Measurements from ENCODE around the gene MRGPRF.
A peak's percentile ranks its signal among the peaks of the same experiment; 100 is the strongest.
"Not testable (repeated sequence)": the region's sequence is repeated elsewhere in the genome, so short reads cannot be mapped to it uniquely, and the experiment has no call there.

Gene MRGPRF

GRCh38 chr11:68976563-68976962 lies 36.5 kb downstream of the MRGPRF start:
- Mint-ChIP-seq H3K4me1 (peaks cover 5% of the 10 kb centered on the region), H3K27ac (no peak overlapping the region), H3K9me3 (no peaks in the 10 kb centered on the region), H3K36me3 (no peaks in the 10 kb centered on the region), H3K4me3 (no peak overlapping the region)
- DNase-seq (ENCODE audit: low spot score in 2 of 2) (no peak), ATAC-seq (no peak)

GRCh38 chr11:68976095-68976494 lies 37.0 kb downstream of the MRGPRF start:
- ATAC-seq: no peak
- peaks cover 5% of the 10 kb centered on the region for H3K4me1 Mint-ChIP-seq
- no peak overlapping the region for H3K27ac Mint-ChIP-seq
- no peaks in the 10 kb centered on the region for H3K36me3 Mint-ChIP-seq
- DNase-seq (ENCODE audit: low spot score in 2 of 2): no peak
- no peaks in the 10 kb centered on the region for H3K9me3 Mint-ChIP-seq
- no peak overlapping the region for H3K4me3 Mint-ChIP-seq

- DNase-seq (ENCODE audit: low spot score in 2 of 2): no peak
- peak; percentile 80 for ATAC-seq
- Mint-ChIP-seq H3K27ac (no peak overlapping the region), H3K9me3 (no peaks in the 10 kb centered on the region), H3K4me3 (no peak overlapping the region), H3K36me3 (no peaks in the 10 kb centered on the region), H3K4me1 (peaks cover 5% of the 10 kb centered on the region)
These were observed 38.4 kb downstream of the MRGPRF start for GRCh38 chr11:68974421-68975194.

GRCh38 chr11:68973706-68974105 lies 39.3 kb downstream of the MRGPRF start:
- not testable (repeated sequence) for ATAC-seq; H3K4me3 Mint-ChIP-seq; DNase-seq (ENCODE audit: low spot score in 2 of 2); H3K9me3 Mint-ChIP-seq; H3K4me1 Mint-ChIP-seq; H3K27ac Mint-ChIP-seq; H3K36me3 Mint-ChIP-seq

GRCh38 chr11:68973219-68973618 lies 39.8 kb downstream of the MRGPRF start:
- no peak for DNase-seq (ENCODE audit: low spot score in 2 of 2)
- Mint-ChIP-seq H3K9me3 (no peaks in the 10 kb centered on the region), H3K27ac (no peak overlapping the region), H3K36me3 (no peaks in the 10 kb centered on the region), H3K4me1 (peaks cover 5% of the 10 kb centered on the region), H3K4me3 (no peak overlapping the region)
- no peak for ATAC-seq

GRCh38 chr11:68970921-68971636 lies 42.0 kb downstream of the MRGPRF start:
- H3K4me3 Mint-ChIP-seq: no peak overlapping the region
- H3K36me3 Mint-ChIP-seq: no peaks in the 10 kb centered on the region
- no peak for ATAC-seq
- H3K27ac Mint-ChIP-seq: no peak overlapping the region
- DNase-seq (ENCODE audit: low spot score in 2 of 2): no peak
- H3K4me1 Mint-ChIP-seq: peaks cover 5% of the 10 kb centered on the region
- no peaks in the 10 kb centered on the region for H3K9me3 Mint-ChIP-seq

GRCh38 chr11:68969386-68969785 lies 43.7 kb downstream of the MRGPRF start:
- Mint-ChIP-seq H3K4me1 (no peaks in the 10 kb centered on the region), H3K36me3 (no peaks in the 10 kb centered on the region), H3K27ac (no peak overlapping the region), H3K9me3 (no peaks in the 10 kb centered on the region), H3K4me3 (no peak overlapping the region)
- ATAC-seq: no peak
- DNase-seq (ENCODE audit: low spot score in 2 of 2): no peak

- Mint-ChIP-seq H3K4me1 (peaks cover 1% of the 10 kb centered on the region), H3K36me3 (no peaks in the 10 kb centered on the region), H3K4me3 (no peak overlapping the region), H3K9me3 (no peaks in the 10 kb centered on the region), H3K27ac (no peak overlapping the region)
- ATAC-seq (no peak), DNase-seq (ENCODE audit: low spot score in 2 of 2) (no peak)
These were observed 44.5 kb downstream of the MRGPRF start for GRCh38 chr11:68968306-68969250.

- Mint-ChIP-seq H3K36me3 (no peaks in the 10 kb centered on the region), H3K4me1 (peaks cover 10% of the 10 kb centered on the region), H3K9me3 (no peaks in the 10 kb centered on the region), H3K27ac (no peak overlapping the region), H3K4me3 (no peak overlapping the region)
- ATAC-seq (no peak), DNase-seq (ENCODE audit: low spot score in 2 of 2) (no peak)
These were observed 45.9 kb downstream of the MRGPRF start for GRCh38 chr11:68966894-68967780.

- Mint-ChIP-seq H3K4me3 (no peak overlapping the region), H3K36me3 (no peaks in the 10 kb centered on the region), H3K4me1 (peaks cover 10% of the 10 kb centered on the region), H3K27ac (no peak overlapping the region), H3K9me3 (no peaks in the 10 kb centered on the region)
- DNase-seq (ENCODE audit: low spot score in 2 of 2): no peak
- no peak for ATAC-seq
These were observed 46.9 kb downstream of the MRGPRF start for GRCh38 chr11:68965901-68966853.

GRCh38 chr11:68963779-68964178 lies 49.3 kb downstream of the MRGPRF start:
- Mint-ChIP-seq H3K4me1 (peaks cover 10% of the 10 kb centered on the region), H3K27ac (peak overlapping the region; percentile 72), H3K9me3 (no peaks in the 10 kb centered on the region), H3K4me3 (no peak overlapping the region), H3K36me3 (no peaks in the 10 kb centered on the region)
- DNase-seq (ENCODE audit: low spot score in 2 of 2) (no peak), ATAC-seq (peak; percentile 46)

GRCh38 chr11:68962527-68963250 lies 50.4 kb downstream of the MRGPRF start:
- Mint-ChIP-seq H3K9me3 (no peaks in the 10 kb centered on the region), H3K4me3 (peak overlapping the region; percentile 32), H3K36me3 (no peaks in the 10 kb centered on the region), H3K27ac (peak overlapping the region; percentile 72), H3K4me1 (peaks cover 10% of the 10 kb centered on the region)
- ATAC-seq (peak; percentile 40), DNase-seq (ENCODE audit: low spot score in 2 of 2) (no peak)

- Mint-ChIP-seq H3K27ac (no peak overlapping the region), H3K36me3 (no peaks in the 10 kb centered on the region), H3K9me3 (no peaks in the 10 kb centered on the region), H3K4me3 (no peak overlapping the region), H3K4me1 (peaks cover 10% of the 10 kb centered on the region)
- ATAC-seq: no peak
- no peak for DNase-seq (ENCODE audit: low spot score in 2 of 2)
These were observed 51.8 kb downstream of the MRGPRF start for GRCh38 chr11:68961245-68961644.
